Measurements from ENCODE around the gene NT5DC4. TPM values are rescaled to one million over a fixed set of nuclear protein-coding genes. Genes with fewer than 3 reads are reported as not detected.

The NT5DC4 gene
- polyA plus RNA-seq, 1 of the 3 experiments (the other 2 are of a cell fraction), result not detected

DNA sequence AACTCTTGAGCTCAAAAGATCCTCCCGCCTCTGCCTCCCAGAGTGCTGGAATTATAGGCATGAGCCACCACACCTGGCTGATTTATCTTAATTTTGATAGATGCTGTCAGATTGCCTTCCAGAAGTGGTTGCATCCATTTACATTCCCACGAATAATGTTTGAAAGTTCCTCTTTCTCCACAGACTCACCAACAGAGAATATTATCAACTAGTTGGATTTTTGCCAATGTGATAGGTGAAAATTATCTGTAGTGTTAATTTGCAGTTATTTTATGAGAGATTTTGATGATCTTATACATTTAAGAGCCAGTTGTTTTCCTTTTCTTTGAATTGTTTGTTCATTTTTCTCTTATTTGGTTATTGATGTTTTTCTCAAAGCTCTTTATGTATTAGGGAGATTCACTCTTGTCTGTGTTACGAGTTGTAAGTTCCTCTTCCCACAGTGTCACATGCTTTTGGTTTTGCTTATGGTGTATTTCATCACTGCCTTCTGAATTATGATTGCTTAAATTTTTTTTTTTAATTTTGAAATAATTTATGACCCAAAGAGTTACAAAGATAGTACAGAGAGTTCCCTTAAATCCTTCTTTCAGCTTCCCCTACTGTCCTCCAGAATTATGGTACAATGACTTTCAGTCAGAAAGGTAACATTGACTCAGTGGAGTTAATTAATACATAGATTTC, 20.7 kb upstream of the NT5DC4 start:
- no peaks in the 10 kb centered on the region for H3K4me1 ChIP-seq (ENCODE audit: control insufficient read depth in 1 of 2, insufficient read depth in 2 of 2, low read depth in 1 of 2, low read length in 1 of 2)
- H3K9ac ChIP-seq, result no peak overlapping the region
- no peak overlapping the region for H3K27ac ChIP-seq (ENCODE audit: low read depth in 2 of 2, low read length in 1 of 2)
- 68% methylated on average over 3 of the region's 3 CpGs for WGBS (ENCODE audit: low lambda C conversion rate)
- H3K36me3 ChIP-seq (replicated peaks in 1 of 2; ENCODE audit: control insufficient read depth in 1 of 2, insufficient read depth in 2 of 2, low read length in 1 of 2), result no peaks in the 10 kb centered on the region
- H3K9me2 ChIP-seq, result no peaks in the 10 kb centered on the region
- TF ChIP-seq EZH2phosphoT487 (IDR thresholded peaks at IDR 0.05; ENCODE audit: borderline replicate concordance, low read depth), result no peak
- TF ChIP-seq RXRA (IDR thresholded peaks at IDR 0.05; ENCODE audit: borderline replicate concordance, low read depth), result no peak
- TF ChIP-seq RFX5 (IDR thresholded peaks at IDR 0.05; ENCODE audit: low read length), result no peak
- TF ChIP-seq, protein P1, sequence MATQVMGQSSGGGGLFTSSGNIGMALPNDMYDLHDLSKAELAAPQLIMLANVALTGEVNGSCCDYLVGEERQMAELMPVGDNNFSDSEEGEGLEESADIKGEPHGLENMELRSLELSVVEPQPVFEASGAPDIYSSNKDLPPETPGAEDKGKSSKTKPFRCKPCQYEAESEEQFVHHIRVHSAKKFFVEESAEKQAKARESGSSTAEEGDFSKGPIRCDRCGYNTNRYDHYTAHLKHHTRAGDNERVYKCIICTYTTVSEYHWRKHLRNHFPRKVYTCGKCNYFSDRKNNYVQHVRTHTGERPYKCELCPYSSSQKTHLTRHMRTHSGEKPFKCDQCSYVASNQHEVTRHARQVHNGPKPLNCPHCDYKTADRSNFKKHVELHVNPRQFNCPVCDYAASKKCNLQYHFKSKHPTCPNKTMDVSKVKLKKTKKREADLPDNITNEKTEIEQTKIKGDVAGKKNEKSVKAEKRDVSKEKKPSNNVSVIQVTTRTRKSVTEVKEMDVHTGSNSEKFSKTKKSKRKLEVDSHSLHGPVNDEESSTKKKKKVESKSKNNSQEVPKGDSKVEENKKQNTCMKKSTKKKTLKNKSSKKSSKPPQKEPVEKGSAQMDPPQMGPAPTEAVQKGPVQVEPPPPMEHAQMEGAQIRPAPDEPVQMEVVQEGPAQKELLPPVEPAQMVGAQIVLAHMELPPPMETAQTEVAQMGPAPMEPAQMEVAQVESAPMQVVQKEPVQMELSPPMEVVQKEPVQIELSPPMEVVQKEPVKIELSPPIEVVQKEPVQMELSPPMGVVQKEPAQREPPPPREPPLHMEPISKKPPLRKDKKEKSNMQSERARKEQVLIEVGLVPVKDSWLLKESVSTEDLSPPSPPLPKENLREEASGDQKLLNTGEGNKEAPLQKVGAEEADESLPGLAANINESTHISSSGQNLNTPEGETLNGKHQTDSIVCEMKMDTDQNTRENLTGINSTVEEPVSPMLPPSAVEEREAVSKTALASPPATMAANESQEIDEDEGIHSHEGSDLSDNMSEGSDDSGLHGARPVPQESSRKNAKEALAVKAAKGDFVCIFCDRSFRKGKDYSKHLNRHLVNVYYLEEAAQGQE (IDR thresholded peaks at IDR 0.05; ENCODE audit: low read depth, low read length), result no peak
- TF ChIP-seq, protein P2, sequence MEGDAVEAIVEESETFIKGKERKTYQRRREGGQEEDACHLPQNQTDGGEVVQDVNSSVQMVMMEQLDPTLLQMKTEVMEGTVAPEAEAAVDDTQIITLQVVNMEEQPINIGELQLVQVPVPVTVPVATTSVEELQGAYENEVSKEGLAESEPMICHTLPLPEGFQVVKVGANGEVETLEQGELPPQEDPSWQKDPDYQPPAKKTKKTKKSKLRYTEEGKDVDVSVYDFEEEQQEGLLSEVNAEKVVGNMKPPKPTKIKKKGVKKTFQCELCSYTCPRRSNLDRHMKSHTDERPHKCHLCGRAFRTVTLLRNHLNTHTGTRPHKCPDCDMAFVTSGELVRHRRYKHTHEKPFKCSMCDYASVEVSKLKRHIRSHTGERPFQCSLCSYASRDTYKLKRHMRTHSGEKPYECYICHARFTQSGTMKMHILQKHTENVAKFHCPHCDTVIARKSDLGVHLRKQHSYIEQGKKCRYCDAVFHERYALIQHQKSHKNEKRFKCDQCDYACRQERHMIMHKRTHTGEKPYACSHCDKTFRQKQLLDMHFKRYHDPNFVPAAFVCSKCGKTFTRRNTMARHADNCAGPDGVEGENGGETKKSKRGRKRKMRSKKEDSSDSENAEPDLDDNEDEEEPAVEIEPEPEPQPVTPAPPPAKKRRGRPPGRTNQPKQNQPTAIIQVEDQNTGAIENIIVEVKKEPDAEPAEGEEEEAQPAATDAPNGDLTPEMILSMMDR (IDR thresholded peaks at IDR 0.05), result no peak
- no peak for TF ChIP-seq TAF1 (IDR thresholded peaks at IDR 0.05; ENCODE audit: borderline replicate concordance, low read depth, low read length)
- TF ChIP-seq GABPA (IDR thresholded peaks at IDR 0.05; ENCODE audit: low read depth), result no peak
- no peak for TF ChIP-seq CHD2 (IDR thresholded peaks at IDR 0.05; ENCODE audit: low read length, partially characterized antibody)
- TF ChIP-seq TCF12 (IDR thresholded peaks at IDR 0.05), result no peak
- TF ChIP-seq, protein P3, sequence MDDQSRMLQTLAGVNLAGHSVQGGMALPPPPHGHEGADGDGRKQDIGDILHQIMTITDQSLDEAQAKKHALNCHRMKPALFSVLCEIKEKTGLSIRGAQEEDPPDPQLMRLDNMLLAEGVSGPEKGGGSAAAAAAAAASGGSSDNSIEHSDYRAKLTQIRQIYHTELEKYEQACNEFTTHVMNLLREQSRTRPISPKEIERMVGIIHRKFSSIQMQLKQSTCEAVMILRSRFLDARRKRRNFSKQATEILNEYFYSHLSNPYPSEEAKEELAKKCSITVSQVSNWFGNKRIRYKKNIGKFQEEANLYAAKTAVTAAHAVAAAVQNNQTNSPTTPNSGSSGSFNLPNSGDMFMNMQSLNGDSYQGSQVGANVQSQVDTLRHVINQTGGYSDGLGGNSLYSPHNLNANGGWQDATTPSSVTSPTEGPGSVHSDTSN (IDR thresholded peaks at IDR 0.05), result no peak
- TF ChIP-seq ELF1 (IDR thresholded peaks at IDR 0.05), result no peak
- TF ChIP-seq, protein P4, sequence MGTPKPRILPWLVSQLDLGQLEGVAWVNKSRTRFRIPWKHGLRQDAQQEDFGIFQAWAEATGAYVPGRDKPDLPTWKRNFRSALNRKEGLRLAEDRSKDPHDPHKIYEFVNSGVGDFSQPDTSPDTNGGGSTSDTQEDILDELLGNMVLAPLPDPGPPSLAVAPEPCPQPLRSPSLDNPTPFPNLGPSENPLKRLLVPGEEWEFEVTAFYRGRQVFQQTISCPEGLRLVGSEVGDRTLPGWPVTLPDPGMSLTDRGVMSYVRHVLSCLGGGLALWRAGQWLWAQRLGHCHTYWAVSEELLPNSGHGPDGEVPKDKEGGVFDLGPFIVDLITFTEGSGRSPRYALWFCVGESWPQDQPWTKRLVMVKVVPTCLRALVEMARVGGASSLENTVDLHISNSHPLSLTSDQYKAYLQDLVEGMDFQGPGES (IDR thresholded peaks at IDR 0.05; ENCODE audit: low read depth, low read length), result no peak
- no peak for DNase-seq
- no peaks in the 10 kb centered on the region for H3K27me3 ChIP-seq (ENCODE audit: insufficient read depth)
- H3K4me2 ChIP-seq, result no peak overlapping the region
- no peaks in the 10 kb centered on the region for H3K9me3 ChIP-seq
- H3K79me2 ChIP-seq (ENCODE audit: insufficient read depth), result no peaks in the 10 kb centered on the region
- H4K20me1 ChIP-seq (ENCODE audit: insufficient read depth), result no peaks in the 10 kb centered on the region
- POLR2A ChIA-PET, result no interaction called here
- no peak overlapping the region for H3K4me3 ChIP-seq (ENCODE audit: low read depth in 2 of 2, low read length in 1 of 2)
- no peak overlapping the region for H2AFZ ChIP-seq (ENCODE audit: low read depth)
- CTCF ChIA-PET, result interaction anchor here (0.6 to 2.2 kb wide), 5 partner anchors 9 to 100 kb away, joined by 3 to 9 read pairs (median 3); no protein-coding TSS in a partner anchor
- peaks cover 4% of the 10 kb centered on the region for H3F3A ChIP-seq (replicated peaks; ENCODE audit: insufficient read depth)
